ENCODE results near the gene FOXJ1. TPM values are rescaled to one million over a fixed set of nuclear protein-coding genes. Genes with fewer than 3 reads are reported as not detected.

FOXJ1 gene
- total and polyA plus RNA-seq, 2 donors from 2014 or later, result 3.4 to 6.8 TPM

- FAIRE-seq, result no peak
- H3K27me3 ChIP-seq (ENCODE audit: control insufficient read depth, insufficient read depth, low read length), result no peaks in the 10 kb centered on the region
- no peak for TF ChIP-seq CTCF (IDR thresholded peaks at IDR 0.05; ENCODE audit: borderline replicate concordance, extremely low read depth, insufficient read depth)
- no peak for DNase-seq
- H3K4me1 ChIP-seq (ENCODE audit: control insufficient read depth in 2 of 3, insufficient read depth in 2 of 3, low read depth in 1 of 3, low read length in 3 of 3), result peaks cover 0 to 21% (median 0%) of the 10 kb centered on the region in 3 donors
- intact Hi-C loops (cut with DNase I), result no loop called here
- no peaks in the 10 kb centered on the region for H3K9me3 ChIP-seq (ENCODE audit: control insufficient read depth in 2 of 3, insufficient read depth in 1 of 3, low read length in 3 of 3)
- H3K27ac ChIP-seq (ENCODE audit: low read depth in 2 of 2, low read length in 2 of 2), result no peak overlapping the region
- H3K4me3 ChIP-seq (ENCODE audit: low read length in 3 of 3), result no peak overlapping the region
- H3K36me3 ChIP-seq (ENCODE audit: control insufficient read depth in 2 of 3, insufficient read depth in 3 of 3, low read length in 3 of 3), result peaks cover 0 to 3% (median 0%) of the 10 kb centered on the region in 3 donors
- no peak overlapping the region for H3K9ac ChIP-seq (ENCODE audit: low read length in 3 of 3)
Measured at GRCh38 chr17:76159157-76159556, 18.1 kb upstream of the FOXJ1 start.

- FAIRE-seq, result no peak
Measured at GRCh38 chr17:76157759-76158158, 16.7 kb upstream of the FOXJ1 start.

GRCh38 chr17:76156662-76156991 is 15.6 kb upstream of the FOXJ1 start:
- TF ChIP-seq CTCF (IDR thresholded peaks at IDR 0.05; ENCODE audit: borderline replicate concordance, extremely low read depth, insufficient read depth), result no peak
- no peak overlapping the region for H3K4me3 ChIP-seq (ENCODE audit: low read length in 3 of 3)

More at GRCh38 chr17:76157759-76158158, 16.7 kb upstream of the FOXJ1 start:
- Histone ChIP-seq H3K9me3 (ENCODE audit: control insufficient read depth in 2 of 3, insufficient read depth in 1 of 3, low read length in 3 of 3) (no peaks in the 10 kb centered on the region), H3K36me3 (ENCODE audit: control insufficient read depth in 2 of 3, insufficient read depth in 3 of 3, low read length in 3 of 3) (peaks cover 0 to 3% (median 0%) of the 10 kb centered on the region in 3 donors), H3K4me3 (ENCODE audit: low read length in 3 of 3) (no peak overlapping the region), H3K27me3 (ENCODE audit: control insufficient read depth, insufficient read depth, low read length) (no peaks in the 10 kb centered on the region), H3K4me1 (ENCODE audit: control insufficient read depth in 2 of 3, insufficient read depth in 2 of 3, low read depth in 1 of 3, low read length in 3 of 3) (peaks cover 0 to 21% (median 0%) of the 10 kb centered on the region in 3 donors), H3K9ac (ENCODE audit: low read length in 3 of 3) (no peak overlapping the region), H3K27ac (ENCODE audit: low read depth in 2 of 2, low read length in 2 of 2) (no peak overlapping the region)
- intact Hi-C loops (cut with DNase I), result no loop called here
- DNase-seq, result no peak
- TF ChIP-seq CTCF (IDR thresholded peaks at IDR 0.05; ENCODE audit: borderline replicate concordance, extremely low read depth, insufficient read depth), result no peak

More at GRCh38 chr17:76156662-76156991, 15.6 kb upstream of the FOXJ1 start:
- Histone ChIP-seq H3K36me3 (ENCODE audit: control insufficient read depth in 2 of 3, insufficient read depth in 3 of 3, low read length in 3 of 3) (peaks cover 0 to 3% (median 0%) of the 10 kb centered on the region in 3 donors), H3K27me3 (ENCODE audit: control insufficient read depth, insufficient read depth, low read length) (no peaks in the 10 kb centered on the region), H3K4me1 (ENCODE audit: control insufficient read depth in 2 of 3, insufficient read depth in 2 of 3, low read depth in 1 of 3, low read length in 3 of 3) (peaks cover 0 to 13% (median 0%) of the 10 kb centered on the region in 3 donors), H3K9me3 (ENCODE audit: control insufficient read depth in 2 of 3, insufficient read depth in 1 of 3, low read length in 3 of 3) (no peaks in the 10 kb centered on the region), H3K27ac (ENCODE audit: low read depth in 2 of 2, low read length in 2 of 2) (no peak overlapping the region), H3K9ac (ENCODE audit: low read length in 3 of 3) (no peak overlapping the region)
- no peak for FAIRE-seq
- DNase-seq, result peak in 1 of 5 donors; percentile 48
- intact Hi-C loops (cut with DNase I), result no loop called here

Data from kidney (tissue), 14 donors.